ENCODE measurements around the gene DHX9. TPM values are rescaled to one million over a fixed set of nuclear protein-coding genes. Genes with fewer than 3 reads are reported as not detected.

Gene DHX9
- total and polyA plus RNA-seq, 2 of the 13 experiments (the other 11 are each of a cell fraction or from before 2014, with no cell fraction given) = 84.8 to 211 TPM

DNA sequence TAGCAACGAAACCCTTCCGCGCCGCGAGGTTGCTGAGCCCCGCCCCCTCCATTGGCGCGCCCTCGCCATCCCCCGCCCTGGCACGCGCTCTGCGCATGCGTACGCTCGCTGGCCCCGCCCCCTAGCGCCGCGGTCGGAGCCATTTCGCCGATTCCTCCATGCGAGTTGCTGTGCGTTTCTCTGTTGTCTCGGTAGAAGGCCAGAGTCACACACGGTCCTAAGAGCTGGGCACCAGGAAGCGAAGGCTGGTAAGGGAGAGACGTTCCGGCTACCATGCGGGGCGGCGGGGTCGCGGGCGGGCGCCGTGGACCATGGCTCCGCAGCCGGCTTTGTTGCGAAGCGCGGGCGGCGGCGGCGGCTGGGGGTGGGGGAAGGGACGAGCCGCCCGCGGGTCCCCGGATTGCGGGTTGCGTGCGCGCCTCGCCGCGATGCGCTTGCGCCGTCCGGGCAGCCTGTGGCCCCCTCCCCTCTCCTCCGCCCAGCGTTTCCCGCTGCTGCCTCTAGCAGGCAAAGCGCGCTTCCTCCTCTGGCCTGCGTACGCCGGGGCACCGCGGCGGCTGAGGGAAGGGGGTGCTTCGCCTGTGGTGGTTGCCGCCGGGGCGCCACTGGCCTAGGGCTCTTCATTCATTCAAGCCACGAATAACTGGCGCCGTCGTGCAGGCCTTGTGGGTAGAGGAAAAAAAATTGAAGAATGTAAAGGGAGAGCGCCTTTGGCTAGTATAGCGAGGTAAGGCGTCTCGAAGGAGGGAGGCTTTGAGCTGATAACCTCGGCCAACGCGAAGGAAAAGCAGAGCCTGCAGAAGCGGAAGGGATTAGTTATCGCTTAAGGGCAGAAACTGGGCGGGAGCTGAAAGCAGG is at the start of gene DHX9 (continued):
- TF ChIP-seq, protein P1, sequence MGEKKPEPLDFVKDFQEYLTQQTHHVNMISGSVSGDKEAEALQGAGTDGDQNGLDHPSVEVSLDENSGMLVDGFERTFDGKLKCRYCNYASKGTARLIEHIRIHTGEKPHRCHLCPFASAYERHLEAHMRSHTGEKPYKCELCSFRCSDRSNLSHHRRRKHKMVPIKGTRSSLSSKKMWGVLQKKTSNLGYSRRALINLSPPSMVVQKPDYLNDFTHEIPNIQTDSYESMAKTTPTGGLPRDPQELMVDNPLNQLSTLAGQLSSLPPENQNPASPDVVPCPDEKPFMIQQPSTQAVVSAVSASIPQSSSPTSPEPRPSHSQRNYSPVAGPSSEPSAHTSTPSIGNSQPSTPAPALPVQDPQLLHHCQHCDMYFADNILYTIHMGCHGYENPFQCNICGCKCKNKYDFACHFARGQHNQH (CRISPR knock-in tag; IDR thresholded peaks at IDR 0.05) = no peak; the same call in 1 of the 2 replicates
- TF ChIP-seq, protein P2, sequence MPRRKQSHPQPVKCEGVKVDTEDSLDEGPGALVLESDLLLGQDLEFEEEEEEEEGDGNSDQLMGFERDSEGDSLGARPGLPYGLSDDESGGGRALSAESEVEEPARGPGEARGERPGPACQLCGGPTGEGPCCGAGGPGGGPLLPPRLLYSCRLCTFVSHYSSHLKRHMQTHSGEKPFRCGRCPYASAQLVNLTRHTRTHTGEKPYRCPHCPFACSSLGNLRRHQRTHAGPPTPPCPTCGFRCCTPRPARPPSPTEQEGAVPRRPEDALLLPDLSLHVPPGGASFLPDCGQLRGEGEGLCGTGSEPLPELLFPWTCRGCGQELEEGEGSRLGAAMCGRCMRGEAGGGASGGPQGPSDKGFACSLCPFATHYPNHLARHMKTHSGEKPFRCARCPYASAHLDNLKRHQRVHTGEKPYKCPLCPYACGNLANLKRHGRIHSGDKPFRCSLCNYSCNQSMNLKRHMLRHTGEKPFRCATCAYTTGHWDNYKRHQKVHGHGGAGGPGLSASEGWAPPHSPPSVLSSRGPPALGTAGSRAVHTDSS (CRISPR knock-in tag; conservative IDR thresholded peaks at IDR 0.05) = no peak
- TF ChIP-seq, protein P3, sequence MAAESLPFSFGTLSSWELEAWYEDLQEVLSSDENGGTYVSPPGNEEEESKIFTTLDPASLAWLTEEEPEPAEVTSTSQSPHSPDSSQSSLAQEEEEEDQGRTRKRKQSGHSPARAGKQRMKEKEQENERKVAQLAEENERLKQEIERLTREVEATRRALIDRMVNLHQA (CRISPR knock-in tag; IDR thresholded peaks at IDR 0.05) = no peak
- TF ChIP-seq CBX1 (IDR thresholded peaks at IDR 0.05; ENCODE audit: low read depth) = peak; percentile 37
- peak; percentile 68; the same call in 1 of the 2 replicates for TF ChIP-seq SIN3A (IDR thresholded peaks at IDR 0.05; ENCODE audit: borderline replicate concordance, low read depth, low read length)
- no peak for TF ChIP-seq ZNF337 (CRISPR knock-in tag; IDR thresholded peaks at IDR 0.05; ENCODE audit: borderline replicate concordance, low read depth)
- TF ChIP-seq RBM39 (IDR thresholded peaks at IDR 0.05; ENCODE audit: low read depth, low read length, poor library complexity, severe bottlenecking) = peak; percentile 80
- TF ChIP-seq, protein P4, sequence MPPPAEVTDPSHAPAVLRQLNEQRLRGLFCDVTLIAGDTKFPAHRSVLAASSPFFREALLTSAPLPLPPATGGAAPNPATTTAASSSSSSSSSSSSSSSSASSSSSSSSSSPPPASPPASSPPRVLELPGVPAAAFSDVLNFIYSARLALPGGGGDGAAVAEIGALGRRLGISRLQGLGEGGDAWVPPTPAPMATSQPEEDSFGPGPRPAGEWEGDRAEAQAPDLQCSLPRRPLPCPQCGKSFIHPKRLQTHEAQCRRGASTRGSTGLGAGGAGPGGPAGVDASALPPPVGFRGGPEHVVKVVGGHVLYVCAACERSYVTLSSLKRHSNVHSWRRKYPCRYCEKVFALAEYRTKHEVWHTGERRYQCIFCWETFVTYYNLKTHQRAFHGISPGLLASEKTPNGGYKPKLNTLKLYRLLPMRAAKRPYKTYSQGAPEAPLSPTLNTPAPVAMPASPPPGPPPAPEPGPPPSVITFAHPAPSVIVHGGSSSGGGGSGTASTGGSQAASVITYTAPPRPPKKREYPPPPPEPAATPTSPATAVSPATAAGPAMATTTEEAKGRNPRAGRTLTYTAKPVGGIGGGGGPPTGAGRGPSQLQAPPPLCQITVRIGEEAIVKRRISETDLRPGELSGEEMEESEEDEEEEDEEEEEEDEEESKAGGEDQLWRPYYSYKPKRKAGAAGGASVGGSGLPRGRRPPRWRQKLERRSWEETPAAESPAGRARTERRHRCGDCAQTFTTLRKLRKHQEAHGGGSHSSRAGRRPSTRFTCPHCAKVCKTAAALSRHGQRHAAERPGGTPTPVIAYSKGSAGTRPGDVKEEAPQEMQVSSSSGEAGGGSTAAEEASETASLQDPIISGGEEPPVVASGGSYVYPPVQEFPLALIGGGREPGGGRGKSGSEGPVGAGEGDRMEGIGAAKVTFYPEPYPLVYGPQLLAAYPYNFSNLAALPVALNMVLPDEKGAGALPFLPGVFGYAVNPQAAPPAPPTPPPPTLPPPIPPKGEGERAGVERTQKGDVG (CRISPR knock-in tag; IDR thresholded peaks at IDR 0.05; ENCODE audit: borderline replicate concordance) = no peak
- TF ChIP-seq ZNF883 (CRISPR knock-in tag; IDR thresholded peaks at IDR 0.05; ENCODE audit: not compliant biosample characterization) = peak; percentile 86
- TF ChIP-seq, protein P5, sequence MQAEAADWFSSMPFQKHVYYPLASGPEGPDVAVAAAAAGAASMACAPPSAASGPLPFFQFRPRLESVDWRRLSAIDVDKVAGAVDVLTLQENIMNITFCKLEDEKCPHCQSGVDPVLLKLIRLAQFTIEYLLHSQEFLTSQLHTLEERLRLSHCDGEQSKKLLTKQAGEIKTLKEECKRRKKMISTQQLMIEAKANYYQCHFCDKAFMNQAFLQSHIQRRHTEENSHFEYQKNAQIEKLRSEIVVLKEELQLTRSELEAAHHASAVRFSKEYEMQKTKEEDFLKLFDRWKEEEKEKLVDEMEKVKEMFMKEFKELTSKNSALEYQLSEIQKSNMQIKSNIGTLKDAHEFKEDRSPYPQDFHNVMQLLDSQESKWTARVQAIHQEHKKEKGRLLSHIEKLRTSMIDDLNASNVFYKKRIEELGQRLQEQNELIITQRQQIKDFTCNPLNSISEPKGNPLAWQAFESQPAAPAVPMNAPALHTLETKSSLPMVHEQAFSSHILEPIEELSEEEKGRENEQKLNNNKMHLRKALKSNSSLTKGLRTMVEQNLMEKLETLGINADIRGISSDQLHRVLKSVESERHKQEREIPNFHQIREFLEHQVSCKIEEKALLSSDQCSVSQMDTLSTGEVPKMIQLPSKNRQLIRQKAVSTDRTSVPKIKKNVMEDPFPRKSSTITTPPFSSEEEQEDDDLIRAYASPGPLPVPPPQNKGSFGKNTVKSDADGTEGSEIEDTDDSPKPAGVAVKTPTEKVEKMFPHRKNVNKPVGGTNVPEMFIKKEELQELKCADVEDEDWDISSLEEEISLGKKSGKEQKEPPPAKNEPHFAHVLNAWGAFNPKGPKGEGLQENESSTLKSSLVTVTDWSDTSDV (CRISPR knock-in tag; IDR thresholded peaks at IDR 0.05) = peak; percentile 43; the same call in 1 of the 2 replicates
- TF ChIP-seq GATAD2A (CRISPR knock-in tag; IDR thresholded peaks at IDR 0.05) = peak; percentile 7; the same call in 1 of the 2 replicates
- TF ChIP-seq ZNF564 (CRISPR knock-in tag; IDR thresholded peaks at IDR 0.05) = 0 out of 2 replicates have a peak, but pooled peaks have one; percentile 1
- TF ChIP-seq, protein P6, sequence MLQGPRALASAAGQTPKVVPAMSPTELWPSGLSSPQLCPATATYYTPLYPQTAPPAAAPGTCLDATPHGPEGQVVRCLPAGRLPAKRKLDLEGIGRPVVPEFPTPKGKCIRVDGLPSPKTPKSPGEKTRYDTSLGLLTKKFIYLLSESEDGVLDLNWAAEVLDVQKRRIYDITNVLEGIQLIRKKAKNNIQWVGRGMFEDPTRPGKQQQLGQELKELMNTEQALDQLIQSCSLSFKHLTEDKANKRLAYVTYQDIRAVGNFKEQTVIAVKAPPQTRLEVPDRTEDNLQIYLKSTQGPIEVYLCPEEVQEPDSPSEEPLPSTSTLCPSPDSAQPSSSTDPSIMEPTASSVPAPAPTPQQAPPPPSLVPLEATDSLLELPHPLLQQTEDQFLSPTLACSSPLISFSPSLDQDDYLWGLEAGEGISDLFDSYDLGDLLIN (CRISPR knock-in tag; IDR thresholded peaks at IDR 0.05; ENCODE audit: borderline replicate concordance) = no peak
- no peak; the same call in 1 of the 2 replicates for TF ChIP-seq FOXK1 (CRISPR knock-in tag; IDR thresholded peaks at IDR 0.05; ENCODE audit: borderline replicate concordance, low read depth)
- TF ChIP-seq, protein P7, sequence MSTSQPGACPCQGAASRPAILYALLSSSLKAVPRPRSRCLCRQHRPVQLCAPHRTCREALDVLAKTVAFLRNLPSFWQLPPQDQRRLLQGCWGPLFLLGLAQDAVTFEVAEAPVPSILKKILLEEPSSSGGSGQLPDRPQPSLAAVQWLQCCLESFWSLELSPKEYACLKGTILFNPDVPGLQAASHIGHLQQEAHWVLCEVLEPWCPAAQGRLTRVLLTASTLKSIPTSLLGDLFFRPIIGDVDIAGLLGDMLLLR (CRISPR knock-in tag; IDR thresholded peaks at IDR 0.05) = peak; percentile 80
- peak; percentile 62 for TF ChIP-seq HDAC1 (CRISPR knock-in tag; IDR thresholded peaks at IDR 0.05)
